Measurements from ENCODE around the gene QSOX1. TPM values are rescaled to one million over a fixed set of nuclear protein-coding genes. Genes with fewer than 3 reads are reported as not detected.

Gene QSOX1
- total and polyA plus RNA-seq, 9 of the 15 experiments (the other 6 are each of a cell fraction or from before 2014, with no cell fraction given): 4.0 to 53.1 (median 15.0) TPM

- TF ChIP-seq ZNF407 (IDR thresholded peaks at IDR 0.05; ENCODE audit: low read depth) (peak; percentile 96), ZBTB1 (CRISPR knock-in tag; IDR thresholded peaks at IDR 0.05; ENCODE audit: borderline replicate concordance, low read depth) (no peak), ILK (tag; IDR thresholded peaks at IDR 0.05; ENCODE audit: borderline replicate concordance, low read depth) (no peak), LCOR (CRISPR knock-in tag; IDR thresholded peaks at IDR 0.05) (peak; percentile 31; the same call in 1 of the 2 replicates), IRF2 (CRISPR knock-in tag; IDR thresholded peaks at IDR 0.05) (no peak), POLR2AphosphoS5 (IDR thresholded peaks at IDR 0.05; ENCODE audit: control insufficient read depth, insufficient read depth, low read depth, low read length) (peak; percentile 69), BRF1 (IDR thresholded peaks at IDR 0.05; ENCODE audit: borderline replicate concordance, extremely low read depth, insufficient read length) (no peak), KHSRP (IDR thresholded peaks at IDR 0.05) (no peak), ZNF274 (IDR thresholded peaks at IDR 0.05; ENCODE audit: borderline replicate concordance, low read depth, low read length) (no peak), ETS2 (tag; IDR thresholded peaks at IDR 0.05; ENCODE audit: borderline replicate concordance, poor library complexity, severe bottlenecking) (no peak)
- TF ChIP-seq, protein P1, sequence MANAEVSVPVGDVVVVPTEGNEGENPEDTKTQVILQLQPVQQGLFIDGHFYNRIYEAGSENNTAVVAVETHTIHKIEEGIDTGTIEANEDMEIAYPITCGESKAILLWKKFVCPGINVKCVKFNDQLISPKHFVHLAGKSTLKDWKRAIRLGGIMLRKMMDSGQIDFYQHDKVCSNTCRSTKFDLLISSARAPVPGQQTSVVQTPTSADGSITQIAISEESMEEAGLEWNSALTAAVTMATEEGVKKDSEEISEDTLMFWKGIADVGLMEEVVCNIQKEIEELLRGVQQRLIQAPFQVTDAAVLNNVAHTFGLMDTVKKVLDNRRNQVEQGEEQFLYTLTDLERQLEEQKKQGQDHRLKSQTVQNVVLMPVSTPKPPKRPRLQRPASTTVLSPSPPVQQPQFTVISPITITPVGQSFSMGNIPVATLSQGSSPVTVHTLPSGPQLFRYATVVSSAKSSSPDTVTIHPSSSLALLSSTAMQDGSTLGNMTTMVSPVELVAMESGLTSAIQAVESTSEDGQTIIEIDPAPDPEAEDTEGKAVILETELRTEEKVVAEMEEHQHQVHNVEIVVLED (CRISPR knock-in tag; IDR thresholded peaks at IDR 0.05): 0 out of 2 replicates have a peak, but pooled peaks have one; percentile 6
- TF ChIP-seq, protein P2, sequence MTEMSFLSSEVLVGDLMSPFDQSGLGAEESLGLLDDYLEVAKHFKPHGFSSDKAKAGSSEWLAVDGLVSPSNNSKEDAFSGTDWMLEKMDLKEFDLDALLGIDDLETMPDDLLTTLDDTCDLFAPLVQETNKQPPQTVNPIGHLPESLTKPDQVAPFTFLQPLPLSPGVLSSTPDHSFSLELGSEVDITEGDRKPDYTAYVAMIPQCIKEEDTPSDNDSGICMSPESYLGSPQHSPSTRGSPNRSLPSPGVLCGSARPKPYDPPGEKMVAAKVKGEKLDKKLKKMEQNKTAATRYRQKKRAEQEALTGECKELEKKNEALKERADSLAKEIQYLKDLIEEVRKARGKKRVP (CRISPR knock-in tag; IDR thresholded peaks at IDR 0.05): 0 out of 2 replicates have a peak, but pooled peaks have one; percentile 24
- TF ChIP-seq, protein P3, sequence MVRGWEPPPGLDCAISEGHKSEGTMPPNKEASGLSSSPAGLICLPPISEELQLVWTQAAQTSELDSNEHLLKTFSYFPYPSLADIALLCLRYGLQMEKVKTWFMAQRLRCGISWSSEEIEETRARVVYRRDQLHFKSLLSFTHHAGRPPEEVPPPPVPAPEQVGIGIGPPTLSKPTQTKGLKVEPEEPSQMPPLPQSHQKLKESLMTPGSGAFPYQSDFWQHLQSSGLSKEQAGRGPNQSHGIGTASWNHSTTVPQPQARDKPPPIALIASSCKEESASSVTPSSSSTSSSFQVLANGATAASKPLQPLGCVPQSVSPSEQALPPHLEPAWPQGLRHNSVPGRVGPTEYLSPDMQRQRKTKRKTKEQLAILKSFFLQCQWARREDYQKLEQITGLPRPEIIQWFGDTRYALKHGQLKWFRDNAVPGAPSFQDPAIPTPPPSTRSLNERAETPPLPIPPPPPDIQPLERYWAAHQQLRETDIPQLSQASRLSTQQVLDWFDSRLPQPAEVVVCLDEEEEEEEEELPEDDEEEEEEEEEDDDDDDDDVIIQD (CRISPR knock-in tag; IDR thresholded peaks at IDR 0.05): no peak
Observed at GRCh38 chr1:180154325-180155181, at the start of gene QSOX1 (continued).

Measured in K562 (cell line).